ENCODE data around the gene MAML3.

MAML3 gene

GRCh38 chr4:139853309-139853708, 300.7 kb downstream of the MAML3 start:
- no peak for DNase-seq

- DNase-seq, result no peak
Observed at GRCh38 chr4:139852612-139853269, 301.2 kb downstream of the MAML3 start.

- no peak for DNase-seq
Observed at GRCh38 chr4:139851639-139852038, 302.3 kb downstream of the MAML3 start.

GRCh38 chr4:139851133-139851532, 302.9 kb downstream of the MAML3 start:
- DNase-seq, result no peak

- DNase-seq, result no peak
Observed at GRCh38 chr4:139849219-139849618, 304.8 kb downstream of the MAML3 start.

GRCh38 chr4:139848028-139848427, 306.0 kb downstream of the MAML3 start:
- no peak for DNase-seq

- DNase-seq, result no peak
Observed at GRCh38 chr4:139847602-139848001, 306.4 kb downstream of the MAML3 start.

GRCh38 chr4:139846766-139847165, 307.2 kb downstream of the MAML3 start:
- no peak for DNase-seq

GRCh38 chr4:139845453-139846093, 308.4 kb downstream of the MAML3 start:
- no peak for DNase-seq

GRCh38 chr4:139844459-139845036, 309.4 kb downstream of the MAML3 start:
- no peak for DNase-seq

- no peak for DNase-seq
Observed at GRCh38 chr4:139844057-139844456, 309.9 kb downstream of the MAML3 start.

GRCh38 chr4:139843641-139844040, 310.3 kb downstream of the MAML3 start:
- no peak for DNase-seq

- no peak for DNase-seq
Observed at GRCh38 chr4:139841464-139842195, 312.4 kb downstream of the MAML3 start.

GRCh38 chr4:139840773-139841172, 313.2 kb downstream of the MAML3 start:
- DNase-seq, result no peak

- DNase-seq, result no peak
Observed at GRCh38 chr4:139839403-139840031, 314.5 kb downstream of the MAML3 start.

- no peak for DNase-seq
Observed at GRCh38 chr4:139838811-139839210, 315.2 kb downstream of the MAML3 start.

- DNase-seq, result no peak
Observed at GRCh38 chr4:139834981-139835391, 319.0 kb downstream of the MAML3 start.

GRCh38 chr4:139834226-139834662, 319.7 kb downstream of the MAML3 start:
- DNase-seq, result no peak

- no peak for DNase-seq
Observed at GRCh38 chr4:139833151-139833910, 320.7 kb downstream of the MAML3 start.

GRCh38 chr4:139828966-139829664, 324.9 kb downstream of the MAML3 start:
- no peak for DNase-seq

- DNase-seq, result no peak
Observed at GRCh38 chr4:139826426-139826825, 327.6 kb downstream of the MAML3 start.

- DNase-seq, result no peak
Observed at GRCh38 chr4:139825523-139826014, 328.4 kb downstream of the MAML3 start.

Measured in activated CD4-positive, alpha-beta T cell treated with anti-CD3 and anti-CD28 coated beads for 1 hour (primary cell).